IMR-90 (cell line): ENCODE data around the gene TFIP11. TPM values are rescaled to one million over a fixed set of nuclear protein-coding genes. Genes with fewer than 3 reads are reported as not detected.

ENCODE experiments used
- ATAC-seq: fragments of 200-7000 bp; cut with Tn5 transposase; 2 replicates; pipeline ENCODE4 v1.9.1; 2020; ENCODE audit warnings: low read depth, mild to moderate bottlenecking, moderate library complexity
- BruUV-seq: library from RNA; stranded (reverse); fragments of 400-500 nt; replicated peaks from 2 replicates; lab custom pipeline; 2021; lab: Mats Ljungman, UMichigan
- CTCF ChIA-PET: fragments of 300-600 bp; formaldehyde crosslinking; extraction: SDS; loops from one replicate; lab custom pipeline; 2021; ENCODE audit warnings: antibody characterized with exemption; lab: Yijun Ruan, JAX
- POLR2A ChIA-PET: fragments of 300-600 bp; sonication (Branson Sonifier 250); formaldehyde crosslinking; loops from one replicate; lab custom pipeline; 2022; ENCODE audit warnings: antibody characterized with exemption; ENCODE audit not compliant: unreplicated experiment; lab: Charles Lee
- DNase-seq: peaks from one replicate; pipeline ENCODE4 v3.0.0; 2013
- H2AFZ ChIP-seq: replicated peaks from 2 replicates; pipeline ENCODE3; 2013; ENCODE audit warnings: low read length, mild to moderate bottlenecking; ENCODE audit not compliant: poor library complexity
- H2AK5ac ChIP-seq: 2 replicates; pipeline ENCODE4 v1.6.1; 2013; ENCODE audit warnings: low read depth, low read length, inconsistent platforms
- H2AK9ac ChIP-seq: replicated peaks from 2 replicates; pipeline ENCODE3; 2013; ENCODE audit warnings: mild to moderate bottlenecking, low read depth, low read length, moderate library complexity; ENCODE audit not compliant: poor library complexity
- H2BK120ac ChIP-seq: 2 replicates; pipeline ENCODE4 v1.6.1; 2013; ENCODE audit warnings: low read depth, low read length, inconsistent platforms
- H2BK15ac ChIP-seq: 3 replicates; pipeline ENCODE4 v1.6.1; 2013; ENCODE audit warnings: low read depth, low read length, inconsistent platforms
- H2BK20ac ChIP-seq: 2 replicates; pipeline ENCODE4 v1.6.1; 2013; ENCODE audit warnings: low read depth, mild to moderate bottlenecking, inconsistent platforms, low read length, moderate library complexity
- H2BK5ac ChIP-seq: 2 replicates; pipeline ENCODE4 v1.6.1; 2013; ENCODE audit warnings: mild to moderate bottlenecking, low read depth, low read length, inconsistent platforms; ENCODE audit not compliant: poor library complexity, severe bottlenecking
- H3K14ac ChIP-seq: replicated peaks from 2 replicates; pipeline ENCODE4 v1.6.1; 2013; ENCODE audit warnings: low read depth, low read length, inconsistent platforms
- H3K18ac ChIP-seq: 2 replicates; pipeline ENCODE4 v1.6.1; 2013; ENCODE audit warnings: low read depth, low read length, control low read depth
- H3K23ac ChIP-seq: 2 replicates; pipeline ENCODE4 v1.6.1; 2013; ENCODE audit warnings: low read depth, low read length, inconsistent platforms
- H3K27ac ChIP-seq: 2 replicates; pipeline ENCODE4 v1.5.1; 2013; ENCODE audit warnings: mild to moderate bottlenecking, control low read depth, low read length; ENCODE audit not compliant: insufficient read depth
- H3K27me3 ChIP-seq: 2 replicates; pipeline ENCODE4 v1.6.1; 2013; ENCODE audit warnings: low read length; ENCODE audit not compliant: control insufficient read depth, insufficient read depth
- H3K36me3 ChIP-seq: 2 replicates; pipeline ENCODE4 v1.6.1; 2013; ENCODE audit warnings: low read length, mixed read lengths; ENCODE audit not compliant: control insufficient read depth, insufficient read depth
- H3K4ac ChIP-seq: 2 replicates; pipeline ENCODE4 v1.6.1; 2013; ENCODE audit warnings: low read depth, low read length, inconsistent platforms
- H3K4me1 ChIP-seq: 2 replicates; pipeline ENCODE4 v1.6.1; 2013; ENCODE audit warnings: low read length, mixed read lengths; ENCODE audit not compliant: control insufficient read depth, insufficient read depth
- H3K4me2 ChIP-seq: 2 replicates; pipeline ENCODE4 v1.6.1; 2013; ENCODE audit warnings: low read depth, mild to moderate bottlenecking, control low read depth, low read length, moderate library complexity
- H3K4me3 ChIP-seq: 2 replicates; pipeline ENCODE4 v1.5.1; 2013; ENCODE audit warnings: low read depth, mild to moderate bottlenecking, control low read depth, low read length, moderate library complexity; ENCODE audit not compliant: insufficient read depth
- H3K56ac ChIP-seq: 2 replicates; pipeline ENCODE4 v1.6.1; 2013; ENCODE audit warnings: low read length, inconsistent platforms; ENCODE audit not compliant: insufficient read depth; ENCODE audit errors: extremely low read depth
- H3K79me1 ChIP-seq, 2 experiments: 2 replicates each; pipeline ENCODE4 v1.6.1; 2013; ENCODE audit warnings: low read length in 2 of 2, inconsistent platforms in 1 of 2, low read depth in 1 of 2
- H3K9ac ChIP-seq: 2 replicates; pipeline ENCODE4 v1.6.1; 2013; ENCODE audit warnings: low read depth, low read length, control low read depth
- H3K9me1 ChIP-seq: 2 replicates; pipeline ENCODE4 v1.6.1; 2013; ENCODE audit warnings: low read length, inconsistent platforms; ENCODE audit not compliant: insufficient read depth
- H3K9me3 ChIP-seq: 2 replicates; pipeline ENCODE4 v1.6.1; 2013; ENCODE audit warnings: low read length; ENCODE audit not compliant: control insufficient read depth, insufficient read depth
- H4K20me1 ChIP-seq: 2 replicates; pipeline ENCODE4 v1.6.1; 2013; ENCODE audit warnings: low read length, inconsistent platforms; ENCODE audit not compliant: insufficient read depth
- H4K5ac ChIP-seq: 2 replicates; pipeline ENCODE4 v1.6.1; 2013; ENCODE audit warnings: mild to moderate bottlenecking, low read depth, low read length, control low read depth
- H4K8ac ChIP-seq, 2 experiments: 2 replicates each; pipeline ENCODE4 v1.6.1; 2013; ENCODE audit warnings: low read depth in 2 of 2, low read length in 2 of 2, control low read depth in 1 of 2, inconsistent platforms in 1 of 2
- H4K91ac ChIP-seq: 2 replicates; pipeline ENCODE4 v1.6.1; 2013; ENCODE audit warnings: low read depth, low read length, inconsistent platforms; ENCODE audit not compliant: insufficient read depth
- CHD1 ChIP-seq: IDR thresholded peaks from 2 replicates; pipeline ENCODE4 v1.6.1; 2012; ENCODE audit warnings: low read depth, low read length, improper control_type of control experiment
- CTCF ChIP-seq: conservative IDR thresholded peaks from 2 replicates; pipeline ENCODE4 v1.5.1; 2012; ENCODE audit warnings: mild to moderate bottlenecking, low read depth, low read length, improper control_type of control experiment
- MXI1 ChIP-seq: IDR thresholded peaks from 2 replicates; pipeline ENCODE4 v1.6.1; 2012; ENCODE audit warnings: low read depth, mild to moderate bottlenecking, low read length, moderate library complexity, borderline replicate concordance
- RCOR1 ChIP-seq: IDR thresholded peaks from 2 replicates; pipeline ENCODE4 v1.6.1; 2012; ENCODE audit warnings: mild to moderate bottlenecking, low read length, improper control_type of control experiment; ENCODE audit not compliant: insufficient replicate concordance
- RFX5 ChIP-seq: IDR thresholded peaks from 2 replicates; pipeline ENCODE4 v1.8.0; 2012; ENCODE audit warnings: low read depth, mild to moderate bottlenecking, low read length, moderate library complexity
- WGBS, 2 experiments: methylation state at CpG; one replicate each; pipeline versions ENCODE4 v1.1.5 to v1.1.7; 2013; ENCODE audit warnings: missing lambda C conversion rate in 2 of 2; ENCODE audit not compliant: insufficient read length in 1 of 2; ENCODE audit errors: extremely low coverage in 2 of 2; 5-methylcytosine and 5-hydroxymethylcytosine counted together
- dilution Hi-C: fragments of 300-500 bp; cut with HindIII; formaldehyde crosslinking; loops from one replicate; pipeline ENCODE4 v1.14.3; 2018; ENCODE audit warnings: low sequenced_read_pairs; ENCODE audit not compliant: unreplicated experiment
- in situ Hi-C: fragments of 300-500 bp; cut with MboI; formaldehyde crosslinking; loops from 3 replicates; pipeline ENCODE4 v1.14.3; 2019; ENCODE audit warnings: low sequenced_read_pairs, inconsistent platforms, mixed read lengths
- intact Hi-C: fragments of 100-400 bp; cut with micrococcal nuclease; formaldehyde crosslinking; loops from 2 replicates; pipeline ENCODE4 v1.10.0; 2022
- polyA plus RNA-seq, 3 experiments: library from polyadenylated mRNA; depleted of rRNA; stranded (reverse); fragments of >200 nt; gene quantifications; 2 replicates each; pipeline ENCODE4 v1.2.3, GENCODE V29; 2012; ENCODE audit warnings: low replicate concordance in 1 of 3
- total RNA-seq: library from RNA; depleted of rRNA; stranded (reverse); fragments of >200 nt; gene quantifications from 2 replicates; pipeline ENCODE4 v1.2.3, GENCODE V29; 2012

TFIP11 gene
- total and polyA plus RNA-seq, 2 of the 4 experiments (the other 2 are of a cell fraction) = 22.5 to 43.2 TPM

GRCh38 chr22:26476705-26477340, 35.5 kb downstream of the TFIP11 start:
- intact Hi-C loops (no loop called here), dilution Hi-C loops (no loop called here), in situ Hi-C loops (no loop called here)
- Histone ChIP-seq H4K91ac (no peak overlapping the region), H2AK5ac (no peak overlapping the region), H3K4me1 (peaks cover 7% of the 10 kb centered on the region), H3K4ac (no peak overlapping the region), H4K20me1 (no peaks in the 10 kb centered on the region), H3K56ac (no peak overlapping the region), H3K18ac (no peak overlapping the region), H3K9me1 (peaks cover 3% of the 10 kb centered on the region; the same call in 1 of the 2 replicates), H2BK15ac (no peak overlapping the region), H2BK5ac (peak overlapping the region; percentile 5), H3K79me1 (peaks cover 7 to 35% of the 10 kb centered on the region in 2 experiments; a peak in 2 of 4 replicates), H3K4me2 (peak overlapping the region; percentile 31; the same call in 1 of the 2 replicates), H3K9me3 (no peaks in the 10 kb centered on the region), H2BK120ac (no peak overlapping the region), H3K27ac (no peak overlapping the region), H4K8ac (no peak overlapping the region), H3K9ac (no peak overlapping the region), H3K36me3 (peaks cover 20% of the 10 kb centered on the region), H3K4me3 (no peak overlapping the region), H3K27me3 (no peaks in the 10 kb centered on the region), H3K23ac (no peak overlapping the region), H3K14ac (no peak overlapping the region), H2AFZ (no peak overlapping the region), H4K5ac (no peak overlapping the region), H2AK9ac (no peak overlapping the region), H2BK20ac (0 out of 2 replicates have a peak overlapping the region, but pooled peaks have one; percentile 0)
- ChIA-PET POLR2A (no interaction called here), CTCF (no interaction called here)
- peak; percentile 55 for DNase-seq
- peak; percentile 32; the same call in 1 of the 2 replicates for ATAC-seq
- no peak for TF ChIP-seq MXI1
- TF ChIP-seq RFX5 = no peak
- no peak for TF ChIP-seq CTCF
- no peak for TF ChIP-seq CHD1
- no peak for TF ChIP-seq RCOR1
- whole genome bisulfite sequencing, 2 experiments = no CpG with 5 or more reads among the region's 4 CpGs
- no TSS peak for BruUV-seq
